Stimulated activated CD4-positive, alpha-beta T cell treated with anti-CD3 and anti-CD28 coated beads, Interleukin-1b, Interleukin-23, amount 100 ng/mL, for 24 hours (primary cell): ENCODE results near the gene ANK3.

Experiments used
- DNase-seq, 4 experiments: peaks; one replicate each; pipeline ENCODE4 v3.0.0-alpha.2; 2020; ENCODE audit warnings: low read depth in 4 of 4, low spot score in 1 of 4

Gene ANK3

GRCh38 chr10:60186315-60187071 is 203.2 kb downstream of the ANK3 start:
- no peak for DNase-seq

GRCh38 chr10:60185421-60185820 is 204.3 kb downstream of the ANK3 start:
- no peak for DNase-seq

GRCh38 chr10:60182691-60183090 is 207.0 kb downstream of the ANK3 start:
- DNase-seq: no peak

- no peak for DNase-seq
Measured at GRCh38 chr10:60176925-60177324, 212.8 kb downstream of the ANK3 start.

- DNase-seq: no peak
Measured at GRCh38 chr10:60175441-60175971, 214.2 kb downstream of the ANK3 start.

GRCh38 chr10:60172363-60172990 is 217.2 kb downstream of the ANK3 start:
- no peak for DNase-seq

- no peak for DNase-seq
Measured at GRCh38 chr10:60171436-60172013, 218.2 kb downstream of the ANK3 start.

GRCh38 chr10:60170250-60170649 is 219.4 kb downstream of the ANK3 start:
- no peak for DNase-seq

- DNase-seq: no peak
Measured at GRCh38 chr10:60169111-60169510, 220.6 kb downstream of the ANK3 start.

- no peak for DNase-seq
Measured at GRCh38 chr10:60167050-60167449, 222.6 kb downstream of the ANK3 start.

- DNase-seq: no peak
Measured at GRCh38 chr10:60163786-60164185, 225.9 kb downstream of the ANK3 start.

- no peak for DNase-seq
Measured at GRCh38 chr10:60162631-60163030, 227.0 kb downstream of the ANK3 start.

GRCh38 chr10:60155943-60156683 is 233.6 kb downstream of the ANK3 start:
- no peak for DNase-seq

- DNase-seq: no peak
Measured at GRCh38 chr10:60155099-60155877, 234.4 kb downstream of the ANK3 start.

- no peak for DNase-seq
Measured at GRCh38 chr10:60149003-60149402, 240.7 kb downstream of the ANK3 start.

GRCh38 chr10:60148266-60148840 is 241.3 kb downstream of the ANK3 start:
- no peak for DNase-seq

GRCh38 chr10:60147576-60148265 is 242.0 kb downstream of the ANK3 start:
- no peak for DNase-seq

GRCh38 chr10:60147025-60147424 is 242.7 kb downstream of the ANK3 start:
- no peak for DNase-seq

GRCh38 chr10:60144099-60144498 is 245.6 kb downstream of the ANK3 start:
- DNase-seq: no peak

GRCh38 chr10:60142736-60143135 is 246.9 kb downstream of the ANK3 start:
- DNase-seq: no peak
